Measurements from ENCODE around the gene PNO1.
"Not testable (repeated sequence)": the region's sequence is repeated elsewhere in the genome, so short reads cannot be mapped to it uniquely, and the experiment has no call there.

PNO1 gene

GRCh38 chr2:68157402-68158133 lies at the start of gene PNO1:
Gene PNO1 (plus strand): TSS chr2:68157888. CDS start chr2:68157935, 47 bp downstream.
- peak within 1 kb of the TSS; percentile 94 for H3K4me3 ChIP-seq (ENCODE audit: low read depth, low read length)

DNA sequence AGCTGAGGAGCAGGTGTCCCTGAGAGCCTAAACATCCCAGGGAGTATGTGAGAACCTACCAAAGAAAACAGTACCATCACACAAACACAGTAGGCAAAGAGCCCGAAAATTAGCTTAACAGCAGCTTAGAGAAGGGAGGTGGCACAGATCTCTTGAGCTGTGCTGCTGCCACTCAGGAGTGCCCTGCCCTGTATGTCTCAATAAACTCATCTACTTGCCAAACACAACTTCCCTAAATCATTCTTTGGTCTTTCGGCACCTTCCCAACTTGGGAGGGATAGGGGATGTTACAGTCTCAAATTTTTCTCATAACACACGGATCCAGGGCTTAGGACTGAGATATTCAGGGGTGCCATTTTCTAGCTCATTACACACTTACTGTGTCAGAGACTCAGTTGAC lies 49.6 kb upstream of the PNO1 start:
- H3K4me3 ChIP-seq (ENCODE audit: low read depth, low read length) = no peak overlapping the region

- H3K4me3 ChIP-seq (ENCODE audit: low read depth, low read length) = no peak overlapping the region
Measured at GRCh38 chr2:68110102-68110501, 47.6 kb upstream of the PNO1 start.

- no peak overlapping the region for H3K4me3 ChIP-seq (ENCODE audit: low read depth, low read length)
Measured at GRCh38 chr2:68115965-68116364, 41.7 kb upstream of the PNO1 start.

GRCh38 chr2:68117922-68118321 lies 39.8 kb upstream of the PNO1 start:
- not testable (repeated sequence) for H3K4me3 ChIP-seq (ENCODE audit: low read depth, low read length)

DNA sequence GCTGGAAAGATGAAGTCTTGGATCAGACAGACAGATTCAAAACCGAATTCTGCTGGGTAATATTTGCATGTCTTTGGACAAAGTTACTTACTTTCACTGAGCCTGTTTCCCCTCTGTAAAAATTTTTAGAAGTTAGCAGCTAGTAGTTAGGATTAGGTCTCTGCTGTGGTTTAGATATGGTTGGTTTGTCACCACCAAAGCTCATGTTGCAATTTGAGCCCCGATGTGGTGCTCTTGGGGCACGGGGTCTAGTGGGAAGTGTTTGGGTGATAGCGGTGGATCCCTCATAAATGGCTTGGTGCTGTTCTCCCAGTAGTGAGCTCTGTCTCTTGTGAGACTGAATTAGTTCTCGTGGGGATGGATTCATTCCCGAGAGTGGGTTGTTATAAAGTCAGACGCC lies 38.9 kb upstream of the PNO1 start:
- H3K4me3 ChIP-seq (ENCODE audit: low read depth, low read length) = no peak overlapping the region

DNA sequence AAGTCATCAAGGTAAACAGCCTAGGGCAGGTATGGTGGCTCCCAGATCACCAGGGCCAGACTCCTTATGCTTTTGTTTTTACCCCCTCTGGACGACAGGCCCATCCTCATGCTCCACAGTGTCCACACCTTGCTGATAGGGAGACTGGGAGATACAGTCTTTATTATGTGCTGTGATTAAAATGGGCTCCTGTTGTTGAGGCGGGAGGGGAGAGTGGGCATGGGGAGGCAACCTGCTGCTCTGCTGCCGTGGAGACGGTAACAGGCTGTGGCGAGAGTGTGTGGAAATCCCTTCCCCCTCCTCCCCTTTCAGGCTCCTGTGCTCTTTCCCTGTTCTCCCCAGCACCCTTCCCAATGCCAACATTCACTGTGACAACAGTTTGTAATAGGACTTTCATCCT lies 38.2 kb upstream of the PNO1 start:
- H3K4me3 ChIP-seq (ENCODE audit: low read depth, low read length) = no peak overlapping the region

- no peak overlapping the region for H3K4me3 ChIP-seq (ENCODE audit: low read depth, low read length)
Measured at GRCh38 chr2:68121873-68122679, 35.6 kb upstream of the PNO1 start.

DNA sequence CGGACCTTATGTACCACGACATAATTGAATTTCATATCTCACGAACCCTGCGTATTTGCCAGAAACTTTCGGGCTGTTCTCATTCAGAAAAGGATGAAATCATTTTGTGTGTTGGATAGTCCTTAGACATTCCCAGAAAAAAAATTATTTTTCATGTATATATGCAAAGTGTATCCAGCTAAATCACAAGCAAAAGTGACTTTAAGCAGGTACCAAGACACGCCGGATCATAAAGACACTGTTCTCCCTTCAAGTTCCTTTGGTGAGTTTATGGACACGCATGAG lies 35.1 kb upstream of the PNO1 start:
- no peak overlapping the region for H3K4me3 ChIP-seq (ENCODE audit: low read depth, low read length)

DNA sequence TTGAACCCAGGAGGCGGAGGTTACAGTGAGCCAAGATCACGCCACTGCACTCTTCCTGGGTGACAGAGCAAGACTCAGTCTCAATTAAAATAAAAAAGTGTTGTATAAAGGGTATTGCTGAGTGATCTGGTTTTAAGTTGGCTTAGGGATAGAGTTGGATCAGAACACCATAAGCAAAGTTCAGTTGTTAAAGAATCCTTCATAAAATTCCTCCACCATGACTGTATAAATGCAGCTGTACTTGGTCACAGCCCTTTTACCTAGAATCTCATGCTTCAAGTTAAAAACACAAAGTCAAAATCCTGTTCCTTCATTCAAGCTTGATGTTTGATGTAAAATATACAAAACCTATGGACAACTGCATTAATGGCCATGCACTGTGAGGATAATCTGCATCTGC lies 33.4 kb upstream of the PNO1 start:
- H3K4me3 ChIP-seq (ENCODE audit: low read depth, low read length) = no peak overlapping the region

GRCh38 chr2:68125821-68126220 lies 31.9 kb upstream of the PNO1 start:
- no peak overlapping the region for H3K4me3 ChIP-seq (ENCODE audit: low read depth, low read length)

GRCh38 chr2:68126561-68126960 lies 31.1 kb upstream of the PNO1 start:
- no peak overlapping the region for H3K4me3 ChIP-seq (ENCODE audit: low read depth, low read length)

DNA sequence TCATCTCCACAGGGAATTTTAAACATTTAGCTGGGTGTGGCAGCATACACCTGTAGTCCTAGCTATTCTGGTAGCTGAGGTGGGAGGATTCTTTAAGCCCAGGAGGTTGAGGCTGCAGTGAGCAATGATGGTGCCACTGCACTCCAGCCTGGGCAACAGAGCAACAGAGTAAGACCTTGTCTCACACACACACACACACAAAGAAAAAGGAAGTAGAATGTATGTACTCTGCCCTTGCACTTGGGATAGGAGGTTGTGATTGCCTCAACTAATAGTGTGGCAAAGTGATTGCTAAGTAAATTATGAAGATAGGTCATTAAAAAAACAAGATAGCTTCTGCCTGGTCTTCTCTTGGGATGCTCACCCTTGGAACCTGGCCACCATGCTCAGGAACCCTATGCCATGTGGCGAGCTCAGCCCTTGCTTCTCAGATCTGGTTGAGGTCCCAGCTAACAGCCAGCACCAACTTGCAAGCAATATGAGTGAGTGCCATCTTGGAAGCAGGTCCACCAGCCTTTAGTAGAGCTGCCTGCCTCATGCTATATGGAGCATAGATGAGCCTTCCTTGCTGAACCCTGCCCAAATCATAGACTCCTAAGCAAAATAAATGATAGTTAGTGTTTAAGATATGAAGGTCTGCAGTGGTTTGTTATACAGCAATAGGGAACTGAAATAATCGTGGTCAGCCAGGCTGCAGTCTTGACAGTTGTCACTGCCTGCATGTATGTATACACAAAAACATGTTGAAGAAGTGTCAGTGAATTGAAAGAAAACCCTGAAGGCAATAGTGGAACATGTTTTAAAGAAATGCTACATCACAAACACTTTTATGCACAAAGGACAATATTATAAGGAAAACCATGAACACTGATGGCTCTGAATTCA lies 30.1 kb upstream of the PNO1 start:
- no peak overlapping the region for H3K4me3 ChIP-seq (ENCODE audit: low read depth, low read length)

GRCh38 chr2:68134120-68134519 lies 23.6 kb upstream of the PNO1 start:
- no peak overlapping the region for H3K4me3 ChIP-seq (ENCODE audit: low read depth, low read length)

DNA sequence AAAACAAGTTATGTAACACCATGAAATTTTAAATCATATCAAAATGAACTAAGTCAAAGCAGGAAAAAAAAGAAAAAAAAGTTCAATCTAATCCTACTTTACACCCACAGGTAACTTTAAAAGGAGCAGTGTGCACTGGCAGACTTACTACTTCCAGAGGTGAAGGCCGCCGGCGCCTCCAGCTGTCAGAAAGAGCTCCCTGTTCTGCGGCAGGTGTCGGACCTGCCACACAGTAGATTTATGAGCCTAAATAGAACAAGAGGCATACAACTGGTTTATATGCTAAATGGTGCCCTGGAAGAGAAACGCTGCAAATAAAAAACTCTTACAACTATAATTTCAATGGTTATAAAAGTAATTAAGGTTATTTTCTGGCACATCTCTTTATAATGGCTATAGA lies 23.1 kb upstream of the PNO1 start:
- H3K4me3 ChIP-seq (ENCODE audit: low read depth, low read length) = no peak overlapping the region

GRCh38 chr2:68135448-68136320 lies 22.0 kb upstream of the PNO1 start:
- H3K4me3 ChIP-seq (ENCODE audit: low read depth, low read length) = no peak overlapping the region

- no peak overlapping the region for H3K4me3 ChIP-seq (ENCODE audit: low read depth, low read length)
Measured at GRCh38 chr2:68141875-68142274, 15.8 kb upstream of the PNO1 start.

GRCh38 chr2:68151037-68151436 lies 6.7 kb upstream of the PNO1 start:
- H3K4me3 ChIP-seq (ENCODE audit: low read depth, low read length) = no peak overlapping the region

GRCh38 chr2:68152681-68153347 lies 4.9 kb upstream of the PNO1 start:
- H3K4me3 ChIP-seq (ENCODE audit: low read depth, low read length) = no peak overlapping the region

- no peak overlapping the region for H3K4me3 ChIP-seq (ENCODE audit: low read depth, low read length)
Measured at GRCh38 chr2:68155618-68156017, 2.1 kb upstream of the PNO1 start.
